GM21529 (cell line): ENCODE data around the gene POLE.

Experiments
- ATAC-seq: cut with Tn5 transposase; IDR thresholded peaks from one replicate; pipeline ENCODE4 v1.9.1; 2021; ENCODE audit not compliant: unreplicated experiment

Gene POLE

DNA sequence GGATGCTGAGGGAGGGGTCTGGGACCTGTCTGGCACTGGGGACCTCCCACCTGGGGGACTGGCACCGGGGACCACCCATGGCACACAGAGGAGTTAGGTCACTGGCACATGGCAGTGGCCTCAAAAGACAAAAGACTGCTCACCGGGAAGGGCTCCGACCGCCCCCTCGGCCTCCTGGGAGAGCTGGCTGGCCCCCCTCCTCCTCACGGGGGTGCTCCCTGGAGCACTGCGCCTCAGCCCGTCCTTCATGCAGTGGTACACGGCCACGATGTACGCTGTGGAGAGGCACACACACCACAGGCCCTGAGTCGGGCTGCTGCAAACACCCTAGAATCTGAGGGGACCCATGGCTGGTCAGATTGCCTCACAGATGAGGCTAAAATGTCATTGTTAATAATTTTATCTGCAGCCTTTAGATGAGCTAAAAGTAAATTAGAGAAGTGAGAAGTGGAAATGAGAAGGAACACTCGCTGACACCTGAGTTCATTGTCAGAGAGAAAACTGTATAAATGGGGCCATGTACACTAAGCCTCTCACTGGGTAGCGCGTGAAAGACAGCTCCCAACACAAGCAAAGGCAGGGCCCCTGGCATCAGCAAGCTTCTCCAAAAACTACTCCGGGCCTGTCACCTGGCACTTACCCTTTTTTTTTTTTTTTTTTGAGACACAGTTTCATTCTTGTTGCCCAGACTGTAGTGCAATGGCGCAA is 54.5 kb downstream of the POLE start:
- no peak for ATAC-seq

DNA sequence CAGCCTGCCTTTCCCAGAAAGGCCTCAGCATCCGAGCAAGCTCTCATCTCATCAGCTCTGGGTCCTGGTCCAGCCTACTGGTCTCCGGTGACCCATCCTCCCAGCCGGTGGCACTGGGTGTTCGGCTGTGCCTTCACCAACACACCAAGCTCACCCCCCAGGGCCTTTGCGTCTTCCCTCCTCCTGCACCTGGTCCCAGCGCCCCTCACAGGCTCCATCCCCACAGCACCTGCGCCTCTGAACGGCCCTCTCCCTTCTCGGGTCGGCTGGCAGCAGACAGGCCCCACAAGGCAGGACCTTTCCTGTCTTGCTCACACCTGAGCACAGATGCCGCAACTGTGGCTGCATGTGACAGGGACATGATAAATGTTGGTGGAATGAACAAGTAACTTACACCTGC is 55.5 kb downstream of the POLE start:
- ATAC-seq: no peak

GRCh38 chr12:132630672-132631071 is 56.5 kb downstream of the POLE start:
- ATAC-seq: no peak

- ATAC-seq: no peak
Observed at GRCh38 chr12:132629330-132629729, 57.8 kb downstream of the POLE start.

- ATAC-seq: no peak
Observed at GRCh38 chr12:132625731-132626430, 61.3 kb downstream of the POLE start.

DNA sequence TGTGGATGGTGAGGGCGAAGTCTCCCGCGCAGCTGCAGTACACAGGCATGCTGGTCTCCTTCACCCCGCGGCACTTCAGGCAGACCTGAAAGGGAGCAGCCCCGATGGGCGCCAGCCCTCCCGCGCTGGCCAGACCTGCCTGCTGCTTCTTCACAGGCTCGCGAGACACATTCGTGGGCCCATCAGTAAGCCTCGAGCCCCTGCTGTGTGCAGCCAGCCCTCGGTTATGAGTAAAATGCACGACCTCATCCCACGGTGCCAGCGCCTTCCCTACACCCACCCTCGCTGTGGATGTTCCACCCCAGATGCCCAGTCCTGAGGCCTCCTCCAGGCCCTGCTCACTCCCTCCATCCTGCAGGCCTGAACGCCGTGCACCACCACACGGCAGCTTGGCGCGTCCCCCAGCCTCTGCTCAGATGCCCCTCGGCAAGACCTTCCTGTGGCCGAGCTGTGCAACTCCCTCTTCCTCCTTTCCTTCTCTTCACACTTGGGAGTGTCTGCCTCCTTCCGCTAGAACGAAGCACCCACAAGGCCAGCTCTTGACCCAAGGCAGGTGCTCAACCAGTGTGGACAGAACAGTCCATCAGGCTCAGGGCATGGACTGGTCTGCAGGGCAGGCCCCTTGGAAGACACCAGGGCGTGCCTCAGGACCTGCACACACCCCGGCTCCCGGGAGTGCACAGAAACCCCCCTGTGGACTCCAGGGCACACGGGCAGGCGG is 62.1 kb downstream of the POLE start:
- no peak for ATAC-seq

- no peak for ATAC-seq
Observed at GRCh38 chr12:132624186-132624855, 62.8 kb downstream of the POLE start.

DNA sequence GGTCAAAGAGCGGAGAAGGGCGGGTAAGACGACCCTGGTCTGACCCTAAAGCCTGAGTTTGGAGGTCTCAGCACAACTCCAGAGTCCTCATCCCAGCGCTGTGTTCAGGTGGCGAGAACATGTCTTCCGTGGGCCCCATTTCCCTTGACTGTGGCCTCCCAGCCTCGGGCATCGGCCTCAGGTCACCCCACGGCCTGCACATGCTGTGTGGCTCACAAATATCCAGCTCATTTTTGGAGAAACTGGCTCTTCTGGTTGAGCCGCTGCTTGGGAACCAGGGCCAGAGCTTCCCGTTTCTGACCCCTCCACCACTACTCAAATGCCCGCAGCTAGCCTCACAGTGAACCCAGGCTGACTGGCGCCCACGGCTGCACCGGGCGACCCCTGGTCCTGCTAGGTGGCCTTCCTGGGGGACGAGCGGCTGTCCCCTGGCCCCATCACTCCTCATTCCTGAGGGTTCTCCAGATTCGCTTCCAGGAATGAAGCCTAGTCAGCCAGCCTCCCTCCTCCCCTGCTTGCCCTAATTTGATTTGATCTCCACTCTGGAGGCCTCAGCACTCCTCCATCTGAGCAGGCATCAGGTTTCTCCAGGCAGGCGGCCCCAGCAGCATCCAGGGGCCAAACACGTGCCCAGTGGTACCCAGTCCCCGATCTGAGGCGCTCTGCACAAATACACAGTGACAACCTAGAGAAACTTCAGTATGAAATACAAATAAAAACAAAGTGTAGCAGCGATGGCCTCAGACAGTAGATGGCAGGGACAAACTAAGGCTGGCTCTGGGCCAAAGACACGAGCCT is 63.9 kb downstream of the POLE start:
- ATAC-seq: no peak

GRCh38 chr12:132622437-132623071 is 64.6 kb downstream of the POLE start:
- ATAC-seq: no peak

- no peak for ATAC-seq
Observed at GRCh38 chr12:132621657-132622435, 65.3 kb downstream of the POLE start.

GRCh38 chr12:132620899-132621656 is 66.1 kb downstream of the POLE start:
- ATAC-seq: no peak

GRCh38 chr12:132620113-132620898 is 66.8 kb downstream of the POLE start:
- ATAC-seq: no peak

- no peak for ATAC-seq
Observed at GRCh38 chr12:132619386-132620112, 67.6 kb downstream of the POLE start.

DNA sequence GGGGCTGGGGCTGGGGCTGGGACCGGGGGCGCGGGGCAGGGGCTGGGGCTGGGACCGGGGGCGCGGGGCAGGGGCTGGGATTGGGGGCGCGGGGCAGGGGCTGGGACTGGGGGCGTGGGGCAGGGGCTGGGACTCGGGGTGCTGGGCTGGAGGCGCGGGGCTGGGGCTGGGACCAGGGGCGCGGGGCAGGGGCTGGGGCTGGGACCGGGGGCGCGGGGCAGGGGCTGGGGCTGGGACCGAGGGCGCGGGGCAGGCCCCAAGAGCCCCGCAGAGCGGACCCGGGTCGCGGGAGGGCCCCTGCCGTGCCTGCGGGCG is 68.1 kb downstream of the POLE start:
- ATAC-seq: no peak

DNA sequence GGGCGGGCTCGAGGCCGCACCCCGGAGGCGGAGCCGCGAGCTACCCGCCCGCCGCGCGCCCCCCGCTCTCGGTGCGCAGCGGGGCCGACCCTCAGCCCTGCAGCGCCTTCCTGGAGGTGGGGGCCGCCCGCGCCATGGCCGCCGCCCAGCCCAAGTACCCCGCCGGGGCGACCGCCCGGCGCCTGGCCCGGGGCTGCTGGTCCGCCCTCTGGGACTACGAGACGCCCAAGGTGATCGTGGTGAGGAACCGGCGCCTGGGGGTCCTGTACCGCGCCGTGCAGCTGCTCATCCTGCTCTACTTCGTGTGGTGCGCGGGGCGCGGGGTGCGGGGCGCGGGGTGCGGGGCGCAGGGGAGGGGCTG is 68.5 kb downstream of the POLE start, which contains the start of gene P2RX2:
Gene P2RX2 (plus strand): TSS at position 94 of the 361 bp plus-strand sequence. CDS start 41 bp downstream, at position 135.
- no peak for ATAC-seq

GRCh38 chr12:132617822-132618682 is 69.1 kb downstream of the POLE start:
- ATAC-seq: no peak
